Neutrophil (primary cell): ENCODE measurements around the gene C5orf22.
"Not testable (repeated sequence)": the region's sequence is repeated elsewhere in the genome, so short reads cannot be mapped to it uniquely, and the experiment has no call there.

Experiments
- H3K27ac ChIP-seq: fragments of 200-600 bp; sonication (generic); 2 replicates; pipeline ENCODE4 v1.5.1; 2016; ENCODE audit warnings: mild to moderate bottlenecking, moderate library complexity
- H3K27me3 ChIP-seq: fragments of 200-600 bp; sonication (generic); 2 replicates; pipeline ENCODE4 v1.6.0; 2016; ENCODE audit warnings: mild to moderate bottlenecking
- H3K36me3 ChIP-seq: fragments of 200-600 bp; sonication (generic); 2 replicates; pipeline ENCODE4 v1.5.1; 2017
- H3K4me1 ChIP-seq, 2 experiments: fragments of 200-600 bp in 1 of 2; sonication (generic) in 1 of 2; 1 replicate in 1 of 2; 2 replicates in 1 of 2; pipeline versions ENCODE4 v1.5.1 to v1.6.1; 2013 to 2016; ENCODE audit warnings: low read depth in 1 of 2, low read length in 1 of 2, mild to moderate bottlenecking in 1 of 2, moderate library complexity in 1 of 2; ENCODE audit not compliant: control insufficient read depth in 1 of 2, insufficient read depth in 1 of 2
- H3K4me3 ChIP-seq, 2 experiments: fragments of 200-600 bp in 1 of 2; sonication (generic) in 1 of 2; 1 replicate in 1 of 2; 2 replicates in 1 of 2; pipeline ENCODE4 v1.5.1; 2013 to 2016; ENCODE audit warnings: low read depth in 1 of 2, low read length in 1 of 2, mild to moderate bottlenecking in 1 of 2, moderate library complexity in 1 of 2
- H3K9me3 ChIP-seq: fragments of 200-600 bp; sonication (generic); 2 replicates; pipeline ENCODE4 v1.5.1; 2016
- CTCF ChIP-seq: fragments of 200-600 bp; sonication (generic); IDR thresholded peaks from 2 replicates; pipeline ENCODE4 v1.5.1; 2016; ENCODE audit warnings: antibody characterized with exemption

C5orf22 gene

GRCh38 chr5:31553863-31554262 is 21.8 kb downstream of the C5orf22 start:
- Histone ChIP-seq H3K36me3 (peaks cover 69% of the 10 kb centered on the region), H3K4me3 (no peak overlapping the region), H3K27me3 (no peaks in the 10 kb centered on the region), H3K4me1 (no peaks in the 10 kb centered on the region), H3K9me3 (no peaks in the 10 kb centered on the region), H3K27ac (no peak overlapping the region)
- no peak for TF ChIP-seq CTCF

GRCh38 chr5:31554552-31554951 is 22.5 kb downstream of the C5orf22 start:
- Histone ChIP-seq H3K4me3 (no peak overlapping the region), H3K36me3 (peaks cover 63% of the 10 kb centered on the region), H3K9me3 (no peaks in the 10 kb centered on the region), H3K27ac (no peak overlapping the region), H3K4me1 (no peaks in the 10 kb centered on the region), H3K27me3 (no peaks in the 10 kb centered on the region)
- TF ChIP-seq CTCF, result no peak

- Histone ChIP-seq H3K4me1 (no peaks in the 10 kb centered on the region), H3K9me3 (no peaks in the 10 kb centered on the region), H3K4me3 (no peak overlapping the region), H3K27ac (no peak overlapping the region), H3K36me3 (peaks cover 52% of the 10 kb centered on the region), H3K27me3 (no peaks in the 10 kb centered on the region)
- TF ChIP-seq CTCF, result no peak
Observed at GRCh38 chr5:31556461-31556860, 24.4 kb downstream of the C5orf22 start.

- Histone ChIP-seq H3K27me3 (no peaks in the 10 kb centered on the region), H3K4me3 (no peak overlapping the region), H3K4me1 (no peaks in the 10 kb centered on the region), H3K27ac (no peak overlapping the region), H3K36me3 (peaks cover 18% of the 10 kb centered on the region), H3K9me3 (no peaks in the 10 kb centered on the region)
- no peak for TF ChIP-seq CTCF
Observed at GRCh38 chr5:31559942-31560341, 27.8 kb downstream of the C5orf22 start.

- H3K4me3 ChIP-seq, result no peak overlapping the region
- H3K36me3 ChIP-seq, result peaks cover 4% of the 10 kb centered on the region
- no peak for TF ChIP-seq CTCF
Observed at GRCh38 chr5:31561946-31562345, 29.8 kb downstream of the C5orf22 start.

GRCh38 chr5:31563216-31563615 is 31.1 kb downstream of the C5orf22 start:
- Histone ChIP-seq H3K27ac (no peak overlapping the region), H3K36me3 (no peaks in the 10 kb centered on the region), H3K9me3 (no peaks in the 10 kb centered on the region), H3K4me3 (no peak overlapping the region), H3K4me1 (peaks cover 0 to 3% of the 10 kb centered on the region in 2 experiments), H3K27me3 (no peaks in the 10 kb centered on the region)
- no peak for TF ChIP-seq CTCF

More at GRCh38 chr5:31561946-31562345, 29.8 kb downstream of the C5orf22 start:
- Histone ChIP-seq H3K27ac (no peak overlapping the region), H3K9me3 (no peaks in the 10 kb centered on the region), H3K4me1 (peaks cover 0 to 3% of the 10 kb centered on the region in 2 experiments), H3K27me3 (no peaks in the 10 kb centered on the region)

- not testable (repeated sequence) for H3K36me3 ChIP-seq, H3K27ac ChIP-seq, H3K9me3 ChIP-seq, H3K4me3 ChIP-seq, H3K4me1 ChIP-seq, H3K27me3 ChIP-seq
Observed at GRCh38 chr5:31566362-31566761, 34.3 kb downstream of the C5orf22 start.
